ENCODE data around the gene ZNF462.
"Not testable (repeated sequence)": the region's sequence is repeated elsewhere in the genome, so short reads cannot be mapped to it uniquely, and the experiment has no call there.

Gene ZNF462, protein sequence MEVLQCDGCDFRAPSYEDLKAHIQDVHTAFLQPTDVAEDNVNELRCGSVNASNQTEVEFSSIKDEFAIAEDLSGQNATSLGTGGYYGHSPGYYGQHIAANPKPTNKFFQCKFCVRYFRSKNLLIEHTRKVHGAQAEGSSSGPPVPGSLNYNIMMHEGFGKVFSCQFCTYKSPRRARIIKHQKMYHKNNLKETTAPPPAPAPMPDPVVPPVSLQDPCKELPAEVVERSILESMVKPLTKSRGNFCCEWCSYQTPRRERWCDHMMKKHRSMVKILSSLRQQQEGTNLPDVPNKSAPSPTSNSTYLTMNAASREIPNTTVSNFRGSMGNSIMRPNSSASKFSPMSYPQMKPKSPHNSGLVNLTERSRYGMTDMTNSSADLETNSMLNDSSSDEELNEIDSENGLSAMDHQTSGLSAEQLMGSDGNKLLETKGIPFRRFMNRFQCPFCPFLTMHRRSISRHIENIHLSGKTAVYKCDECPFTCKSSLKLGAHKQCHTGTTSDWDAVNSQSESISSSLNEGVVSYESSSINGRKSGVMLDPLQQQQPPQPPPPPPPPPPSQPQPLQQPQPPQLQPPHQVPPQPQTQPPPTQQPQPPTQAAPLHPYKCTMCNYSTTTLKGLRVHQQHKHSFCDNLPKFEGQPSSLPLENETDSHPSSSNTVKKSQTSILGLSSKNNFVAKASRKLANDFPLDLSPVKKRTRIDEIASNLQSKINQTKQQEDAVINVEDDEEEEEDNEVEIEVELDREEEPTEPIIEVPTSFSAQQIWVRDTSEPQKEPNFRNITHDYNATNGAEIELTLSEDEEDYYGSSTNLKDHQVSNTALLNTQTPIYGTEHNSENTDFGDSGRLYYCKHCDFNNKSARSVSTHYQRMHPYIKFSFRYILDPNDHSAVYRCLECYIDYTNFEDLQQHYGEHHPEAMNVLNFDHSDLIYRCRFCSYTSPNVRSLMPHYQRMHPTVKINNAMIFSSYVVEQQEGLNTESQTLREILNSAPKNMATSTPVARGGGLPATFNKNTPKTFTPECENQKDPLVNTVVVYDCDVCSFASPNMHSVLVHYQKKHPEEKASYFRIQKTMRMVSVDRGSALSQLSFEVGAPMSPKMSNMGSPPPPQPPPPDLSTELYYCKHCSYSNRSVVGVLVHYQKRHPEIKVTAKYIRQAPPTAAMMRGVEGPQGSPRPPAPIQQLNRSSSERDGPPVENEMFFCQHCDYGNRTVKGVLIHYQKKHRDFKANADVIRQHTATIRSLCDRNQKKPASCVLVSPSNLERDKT (N-terminal part only)

DNA sequence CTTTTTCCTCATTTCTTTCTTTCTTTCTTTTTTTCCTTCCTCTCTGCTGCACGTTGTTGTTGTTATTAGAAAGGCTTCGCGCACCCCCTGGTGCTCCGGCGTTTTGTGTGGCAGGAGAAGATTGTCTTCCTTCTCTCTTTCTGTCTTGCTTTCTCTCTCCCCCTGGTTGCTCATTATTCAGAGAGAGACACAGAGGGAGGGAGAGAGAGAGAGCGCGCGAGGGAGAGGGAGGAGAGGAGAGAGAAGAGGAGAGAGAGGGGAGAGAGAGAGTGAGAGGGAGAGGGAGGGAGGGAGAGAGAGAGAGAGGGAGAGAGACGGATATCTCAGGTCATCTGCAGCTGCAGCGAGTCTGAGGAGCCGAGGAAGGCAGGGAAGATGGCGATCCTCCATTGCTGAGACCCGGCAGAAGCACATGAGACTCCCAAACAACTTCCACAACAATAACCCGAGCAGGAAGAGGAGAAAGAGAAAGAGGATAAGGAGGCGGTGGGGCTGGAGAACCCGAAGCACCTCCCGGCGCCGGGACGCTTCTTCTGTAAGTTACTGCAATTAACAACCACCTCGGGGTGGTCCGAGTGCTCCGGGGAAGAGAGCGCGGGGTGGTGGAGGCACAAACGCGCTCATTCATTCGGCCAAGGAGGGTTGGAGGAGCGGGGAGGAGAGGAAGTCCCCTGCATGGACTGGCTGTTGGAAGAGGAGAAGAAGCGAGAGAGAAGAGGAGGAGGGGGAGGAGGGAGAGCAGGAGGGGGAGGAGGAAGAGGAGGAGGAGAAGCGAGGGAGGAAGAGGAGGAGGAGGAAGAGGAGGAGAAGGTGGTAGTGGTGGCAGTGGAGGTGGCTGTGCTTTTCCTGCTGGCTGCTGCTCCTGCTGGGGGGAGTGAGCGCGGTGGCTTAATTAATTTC, at the start of gene ZNF462:
ZNF462 (plus strand) TSS at position 346 of the 900 bp plus-strand sequence. CDS start 60,218 bp downstream, outside the sequence.
- no peak for DNase-seq

DNA sequence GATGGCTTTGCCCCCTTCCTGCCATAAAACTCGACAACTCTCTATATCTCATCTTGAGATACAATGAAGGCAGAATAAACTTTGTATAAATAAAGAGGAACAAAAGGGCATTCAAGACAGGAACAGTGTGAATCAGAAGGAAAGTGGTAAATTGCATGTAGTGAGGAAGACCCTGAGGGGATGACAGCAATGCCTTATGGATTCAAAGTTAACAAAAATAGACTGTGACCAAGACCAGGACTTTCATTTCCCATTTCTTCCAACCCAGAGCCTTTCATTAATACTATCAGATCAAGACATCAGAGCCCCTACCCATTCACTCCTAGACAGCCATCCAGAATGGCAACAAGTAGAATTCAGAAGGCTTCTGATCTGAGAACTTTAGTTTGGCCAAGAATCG, 46.4 kb upstream of the ZNF462 start:
- no peak for DNase-seq

DNA sequence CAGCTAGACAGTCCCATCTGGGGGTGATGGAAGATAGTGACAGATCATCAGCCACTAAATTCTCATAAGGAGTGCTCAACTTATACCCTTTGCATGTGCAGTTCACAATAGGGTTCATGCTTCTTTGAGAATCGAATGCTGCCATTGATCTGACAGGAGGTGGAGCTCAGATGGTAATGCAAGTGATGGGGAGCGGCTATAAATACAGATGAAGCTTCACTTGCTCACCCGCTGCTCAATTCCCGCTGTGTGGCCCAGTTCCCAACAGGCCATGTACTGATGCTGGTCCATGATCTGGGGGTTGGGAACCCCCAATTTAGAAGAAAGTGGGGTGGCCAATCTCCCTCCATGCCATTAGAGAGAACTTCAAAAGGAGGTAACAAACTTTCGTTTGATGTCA, 44.9 kb upstream of the ZNF462 start:
- no peak for DNase-seq

DNA sequence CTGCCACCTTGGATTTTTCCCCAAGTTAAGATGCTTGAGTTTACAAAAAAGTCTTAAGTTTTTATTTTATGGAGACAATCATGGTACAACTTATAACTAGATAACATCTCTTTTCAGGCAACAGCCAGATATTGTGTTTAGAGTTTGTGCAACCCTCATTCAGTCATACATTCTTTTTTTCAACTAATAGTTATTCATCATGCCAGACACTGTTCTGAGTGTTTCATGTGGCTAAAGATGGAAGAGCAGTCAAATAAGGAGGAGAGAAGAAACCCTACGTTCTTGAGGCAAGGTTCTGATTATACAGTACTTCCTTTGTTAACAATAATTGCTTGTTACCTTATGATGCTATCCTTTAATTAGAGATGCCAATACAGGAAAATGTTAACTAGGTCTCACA, 42.1 kb upstream of the ZNF462 start:
- DNase-seq: no peak

DNA sequence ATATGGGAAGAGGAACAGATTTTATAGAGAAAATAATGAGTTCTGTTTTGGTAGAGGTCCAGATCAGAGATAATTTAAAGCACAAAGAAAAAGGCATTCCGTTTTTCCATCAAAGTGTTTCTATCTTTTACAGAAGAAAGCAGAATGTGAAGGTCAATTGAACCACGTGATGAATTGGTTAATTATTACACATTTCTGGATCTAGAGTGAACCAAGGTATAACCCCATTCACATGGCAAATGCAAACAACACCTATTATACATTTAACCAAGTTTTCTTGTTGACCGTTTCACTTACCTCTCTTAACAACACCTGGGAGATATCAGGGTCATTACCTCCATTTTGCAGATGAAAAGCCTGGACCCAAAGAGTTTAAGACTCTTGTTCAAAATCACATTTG, 34.9 kb upstream of the ZNF462 start:
- DNase-seq: no peak

DNA sequence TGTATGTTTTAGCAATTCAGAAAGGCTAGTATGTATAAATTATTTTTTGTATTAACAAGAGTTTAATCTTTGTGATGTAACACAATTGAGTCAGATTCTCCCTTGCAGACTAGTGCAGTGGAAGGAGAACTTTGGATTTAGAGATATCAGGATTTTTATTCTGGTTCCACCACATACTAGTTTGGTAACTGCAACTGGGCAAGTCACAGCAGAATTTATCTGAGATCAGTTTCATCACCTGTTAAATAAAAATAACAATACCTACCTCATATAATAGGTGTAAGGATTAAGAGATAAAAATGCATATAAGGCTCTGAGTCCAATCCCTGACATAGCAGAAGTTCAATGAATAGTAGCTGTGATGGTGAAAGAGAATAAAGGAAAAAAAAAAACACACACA, 34.0 kb upstream of the ZNF462 start:
- no peak for DNase-seq

DNA sequence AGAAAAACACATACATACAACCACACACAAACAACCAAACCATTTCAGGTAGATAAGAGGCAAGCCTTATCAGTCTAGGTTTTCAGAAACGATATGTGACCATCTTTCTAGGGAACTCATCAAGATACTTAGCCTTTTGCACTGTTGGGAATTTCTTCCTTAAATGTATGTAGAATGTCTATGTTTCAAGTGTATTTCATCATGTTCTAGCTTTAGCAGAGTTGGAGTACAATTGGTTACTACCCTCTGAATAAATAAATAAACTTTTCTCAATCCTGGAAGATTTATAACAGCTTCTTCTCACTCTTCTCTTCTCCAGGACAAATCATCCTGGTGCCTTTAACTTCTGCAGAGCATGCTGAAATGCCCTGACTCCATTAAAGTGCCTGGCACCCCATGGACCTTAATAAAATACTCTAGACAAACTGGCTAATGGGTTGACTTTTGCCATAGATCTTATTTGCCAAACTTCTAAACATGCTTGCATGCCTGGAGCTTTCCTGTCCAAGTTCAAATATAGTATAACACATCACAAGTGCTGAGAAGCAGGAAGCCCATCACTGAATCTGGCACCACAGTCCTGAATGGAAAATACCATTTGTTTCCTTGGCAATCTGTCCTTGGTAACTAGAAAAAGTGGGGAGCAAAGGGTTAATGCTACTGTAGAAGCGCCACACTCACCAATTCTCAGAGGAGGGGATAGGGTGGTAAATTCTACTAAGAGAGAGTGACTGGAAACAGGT, 33.1 kb upstream of the ZNF462 start:
- no peak for DNase-seq

DNA sequence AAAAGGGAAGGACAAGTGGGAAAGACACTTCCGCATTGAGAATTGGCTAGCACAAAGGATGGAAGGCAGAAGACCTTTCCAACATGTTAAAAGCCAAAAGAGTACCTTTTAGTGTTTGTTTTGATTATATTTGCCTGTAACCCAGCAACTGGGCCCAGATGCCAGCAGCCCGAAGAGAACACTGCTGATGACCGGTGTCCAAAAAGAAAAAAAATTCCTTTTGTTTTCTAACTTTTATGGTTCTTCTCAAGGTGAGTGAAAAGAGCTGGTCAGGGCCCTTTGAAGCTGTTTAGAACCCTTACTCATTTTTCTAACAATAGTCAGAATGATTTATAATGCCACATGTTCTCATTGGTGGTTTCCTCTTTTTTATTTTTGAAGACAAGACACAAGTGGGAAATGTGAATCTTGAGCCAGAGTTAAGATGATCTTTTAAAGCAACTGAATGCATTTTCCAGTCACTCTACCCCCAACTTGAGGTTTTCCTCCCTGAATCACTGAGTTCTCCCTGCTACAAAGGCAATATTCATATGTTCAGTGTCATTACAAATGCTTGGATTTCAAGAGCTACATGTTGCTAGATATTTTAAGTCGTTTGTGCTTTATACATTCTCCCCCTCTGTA, 32.3 kb upstream of the ZNF462 start:
- DNase-seq: no peak

DNA sequence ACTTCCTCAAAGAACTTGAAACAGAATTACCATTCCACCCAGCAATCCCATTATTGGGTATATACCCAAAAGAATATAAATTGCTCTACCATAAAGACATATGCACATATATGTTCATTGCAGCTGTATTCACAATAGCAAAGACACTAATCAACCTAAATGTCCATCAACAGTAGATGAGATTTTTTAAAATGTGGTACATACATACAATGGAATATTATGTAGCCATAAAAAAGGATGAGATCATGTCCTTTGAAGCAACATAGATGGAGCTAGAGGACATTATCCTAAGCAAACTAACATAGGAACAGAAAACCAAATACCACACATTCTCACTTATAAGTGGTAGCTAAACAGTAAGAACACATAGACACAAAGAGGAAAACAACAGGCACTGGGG, 28.1 kb upstream of the ZNF462 start:
- no peak for DNase-seq

DNA sequence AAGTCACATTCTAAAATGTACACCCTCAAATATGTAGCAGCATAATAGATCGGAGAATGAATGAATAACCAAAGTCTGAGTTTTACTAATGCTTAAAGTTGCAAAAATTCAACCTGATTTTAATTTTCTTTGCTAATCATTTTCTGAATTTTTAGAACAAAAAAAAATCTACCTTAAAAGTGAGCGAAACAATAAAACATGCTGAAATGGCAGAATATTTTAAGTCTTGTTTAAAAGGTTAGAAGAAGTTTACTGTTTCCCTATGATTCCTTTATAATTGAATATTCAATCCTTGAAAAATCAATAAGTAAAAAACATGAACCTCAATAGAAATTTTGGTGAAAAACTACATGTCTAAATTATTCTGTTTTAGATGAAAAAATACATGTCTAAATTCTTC, 27.1 kb upstream of the ZNF462 start:
- DNase-seq: no peak

DNA sequence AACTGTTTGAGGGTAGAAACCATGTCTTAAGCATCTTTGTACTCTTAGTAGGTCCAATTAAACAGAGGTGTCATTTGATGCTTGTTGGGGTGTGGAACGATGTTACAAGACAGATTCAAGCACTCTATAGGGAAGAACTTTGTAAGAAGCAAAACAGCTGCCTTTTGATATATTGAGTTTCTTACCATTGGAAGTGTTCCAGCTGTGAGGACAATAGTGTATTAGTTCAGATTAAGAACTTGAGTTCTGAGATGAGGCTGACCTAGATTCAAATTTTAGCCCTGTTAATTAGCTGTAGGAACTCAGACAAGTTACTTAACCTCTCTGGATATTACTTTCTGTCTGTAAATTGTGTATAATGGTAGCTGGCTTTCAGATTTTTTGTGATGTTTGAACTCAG, 19.6 kb upstream of the ZNF462 start:
- no peak for DNase-seq

DNA sequence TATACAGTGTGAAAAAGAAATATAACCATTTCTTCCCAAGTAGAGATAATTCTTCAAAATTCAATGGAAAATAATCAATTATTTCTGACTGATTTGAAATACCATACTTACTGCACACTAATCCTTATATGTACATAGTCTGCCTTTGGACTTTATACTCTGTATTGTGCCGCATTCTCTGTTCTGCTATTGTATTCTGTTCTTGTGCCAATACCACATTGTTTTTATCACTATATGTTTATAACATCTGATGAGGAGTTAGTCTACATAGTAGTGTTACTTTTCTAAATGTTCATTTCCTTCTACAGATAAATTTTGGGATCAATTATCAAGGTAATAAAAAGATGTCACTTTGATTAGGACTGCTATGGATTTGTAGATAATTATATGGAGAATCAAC, 16.7 kb upstream of the ZNF462 start:
- DNase-seq: no peak

DNA sequence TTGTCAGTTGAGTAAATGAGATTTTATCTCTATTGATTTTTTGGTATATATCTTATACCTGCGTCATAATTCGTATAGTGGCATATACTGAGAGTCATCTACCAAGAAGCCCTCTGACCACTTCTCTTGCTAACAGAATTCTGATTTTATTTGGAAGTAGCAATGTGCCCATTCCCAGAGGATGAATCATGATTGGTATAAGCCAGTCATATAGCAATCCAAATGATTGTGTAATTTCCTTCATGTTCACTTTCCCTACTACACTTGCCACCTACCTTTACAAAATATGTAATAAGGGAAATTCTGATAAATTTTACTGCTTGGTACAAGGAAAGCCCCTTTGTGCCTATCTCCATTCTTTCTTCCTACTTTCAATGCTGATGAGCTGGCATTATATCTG, 16.1 kb upstream of the ZNF462 start:
- DNase-seq: no peak

DNA sequence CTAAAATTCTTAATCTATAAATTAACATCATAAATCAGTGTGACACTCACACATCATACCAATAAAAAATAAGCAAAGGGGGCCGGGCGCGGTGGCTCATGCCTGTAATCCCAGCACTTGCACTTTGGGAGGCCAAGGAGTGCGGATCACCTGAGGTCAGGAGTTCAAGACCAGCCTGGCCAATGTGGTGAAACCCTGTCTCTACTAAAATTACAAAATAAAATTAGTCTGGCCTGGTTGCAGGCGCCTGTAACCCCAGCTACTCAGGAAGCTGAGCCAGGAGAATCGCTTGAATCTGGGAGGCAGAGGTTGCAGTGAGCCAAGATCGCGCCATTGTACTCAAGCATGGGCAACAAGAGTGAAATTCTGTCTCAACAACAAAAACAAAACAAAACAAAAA, 11.3 kb upstream of the ZNF462 start:
- DNase-seq: not testable (repeated sequence)

DNA sequence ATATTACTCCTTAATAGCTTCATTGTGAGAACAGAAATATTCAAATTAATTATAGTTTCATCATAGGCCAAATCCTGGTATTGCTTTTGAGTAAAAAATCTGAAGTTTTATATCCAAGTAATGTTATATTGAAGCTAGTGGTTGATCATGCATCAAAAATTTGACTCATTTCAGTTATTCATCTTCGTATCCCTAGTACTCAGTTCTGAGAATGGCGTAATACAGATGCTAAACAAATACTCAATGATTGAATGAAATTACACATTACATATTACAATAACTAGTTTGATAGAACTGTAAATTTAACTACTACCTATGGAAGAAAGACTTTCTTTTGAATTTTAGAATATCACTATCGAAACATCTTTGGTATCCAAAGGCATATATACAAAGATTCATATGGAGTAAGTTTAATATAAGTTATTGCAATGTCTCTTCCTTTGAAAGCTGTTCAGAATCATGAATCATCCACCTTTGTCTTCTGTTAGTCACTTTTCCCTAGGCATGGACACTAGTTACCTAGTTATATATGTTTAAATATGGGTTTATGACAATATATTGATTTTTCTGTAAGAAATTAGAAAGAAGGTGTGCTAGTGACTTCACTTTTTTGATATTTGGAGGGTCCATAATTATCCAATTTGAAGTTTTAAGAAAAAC, 5.0 kb upstream of the ZNF462 start:
- no peak for DNase-seq

DNA sequence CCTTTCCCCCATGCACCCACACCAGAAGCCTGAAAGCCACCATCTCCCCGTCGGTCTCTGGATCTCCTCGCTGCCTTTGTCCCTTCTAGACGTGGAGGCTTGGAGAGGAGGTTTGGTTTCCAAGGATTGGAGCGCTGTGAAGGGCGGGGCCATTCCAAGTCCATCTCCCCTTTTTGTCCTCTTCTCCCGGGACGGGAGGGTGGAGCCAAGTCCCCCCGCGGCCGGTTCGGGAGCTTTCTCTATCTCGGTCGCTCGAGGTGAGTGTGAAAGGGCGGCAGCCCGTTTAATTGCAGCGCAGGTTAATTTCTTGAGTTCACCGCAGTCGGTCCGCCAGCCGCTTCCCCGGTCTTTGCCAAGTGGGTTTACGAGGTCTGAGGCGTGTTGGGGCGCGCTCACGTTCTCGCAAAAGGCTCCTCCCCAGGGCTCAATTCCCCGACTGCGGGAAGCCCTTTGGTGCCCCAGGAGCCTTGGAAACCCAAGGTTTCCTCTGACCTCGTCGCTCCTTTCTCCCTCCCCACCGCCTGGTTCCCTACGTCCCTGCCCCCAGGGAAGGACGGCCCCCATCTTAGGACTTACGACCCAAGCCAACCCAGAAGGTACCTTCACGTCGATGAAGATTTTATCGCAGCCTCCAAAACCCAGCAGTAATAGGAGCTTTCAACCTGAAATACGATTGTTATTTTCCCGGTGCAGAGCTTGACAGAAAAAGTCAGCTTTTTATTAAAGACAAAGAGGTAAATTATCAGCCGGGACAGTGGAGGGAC, 2.8 kb upstream of the ZNF462 start:
- DNase-seq: no peak

DNA sequence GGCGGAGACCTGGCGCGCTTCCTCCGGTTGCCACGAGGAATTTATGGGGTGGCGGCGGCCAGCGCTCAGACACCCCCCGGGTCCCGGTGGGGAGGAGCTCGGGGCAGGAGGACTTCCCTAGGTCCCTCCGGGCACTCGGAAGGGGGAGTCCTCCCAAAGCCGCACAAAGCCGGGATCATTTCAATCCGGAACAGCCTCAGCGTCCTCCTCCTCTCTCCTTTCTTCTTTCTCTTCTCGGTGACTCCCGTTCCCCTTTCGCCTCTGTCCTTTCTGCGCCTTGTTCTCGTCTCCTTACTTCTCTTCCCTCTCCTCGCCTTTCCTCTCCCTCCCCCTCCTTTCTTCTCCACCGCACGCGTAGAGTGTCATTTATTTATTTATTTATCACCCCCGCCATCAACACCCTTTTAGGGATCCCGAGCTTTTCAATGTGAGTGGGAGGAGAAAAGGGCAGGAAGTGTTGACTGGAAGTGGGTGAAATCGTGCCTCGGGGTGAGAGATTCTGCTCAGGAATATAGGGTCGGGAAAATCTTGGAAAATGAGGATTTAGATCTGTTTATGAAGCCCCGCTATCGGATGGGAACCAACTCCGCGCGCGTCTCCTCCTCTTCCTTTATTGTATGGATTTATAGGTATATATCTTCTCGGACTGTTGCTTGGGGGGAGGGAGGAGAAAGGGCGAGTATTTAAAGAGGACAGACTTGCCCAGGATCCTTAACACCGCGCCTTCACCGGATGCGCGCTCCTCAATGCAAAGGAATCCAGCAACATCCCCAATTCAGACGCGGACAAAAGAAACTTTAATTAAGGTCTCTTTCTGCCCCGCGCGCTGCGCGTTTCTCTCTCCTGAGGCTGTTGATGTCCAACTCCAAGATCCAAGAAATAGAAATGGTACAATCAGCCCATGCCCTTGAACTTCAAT, 2.0 kb upstream of the ZNF462 start:
- DNase-seq: no peak

DNA sequence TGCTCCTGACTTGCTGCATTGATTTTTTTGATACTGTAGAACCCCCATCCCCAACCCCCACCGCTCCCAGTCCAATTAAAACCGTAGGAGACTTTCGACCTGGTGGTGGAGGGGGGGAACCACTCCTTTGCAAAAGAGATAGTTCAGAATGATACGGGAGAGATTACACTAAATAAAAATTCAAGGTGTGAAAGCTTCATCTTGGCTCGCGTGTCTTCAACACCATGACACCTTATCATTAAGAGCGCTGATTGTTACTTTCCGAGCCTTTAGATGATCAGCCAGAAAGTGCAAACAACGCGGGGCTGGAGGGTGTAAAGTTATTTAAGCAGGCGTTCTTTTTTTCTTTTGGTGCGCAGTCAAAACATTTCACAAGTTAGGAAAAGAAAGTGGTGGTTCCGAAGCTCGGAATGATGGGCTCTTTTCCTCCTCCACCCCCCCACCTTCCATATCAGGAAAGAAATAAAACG, 1.3 kb upstream of the ZNF462 start:
- no peak for DNase-seq
